HL-60 (cell line): ENCODE data around the gene RCC1.
A peak's percentile ranks its signal among the peaks of the same experiment; 100 is the strongest.
"Not testable (repeated sequence)": the region's sequence is repeated elsewhere in the genome, so short reads cannot be mapped to it uniquely, and the experiment has no call there.

Source experiments
- DNase-seq, 2 experiments: peaks; one replicate each; pipeline ENCODE4 v3.0.0-alpha.2; 2010 to 2020; ENCODE audit warnings: low read depth in 1 of 2, low spot score in 1 of 2
- H3K27ac ChIP-seq: fragments of 250-450 bp; sonication (Bioruptor Pico); replicated peaks from 2 replicates; pipeline ENCODE4 v1.5.1; 2020; ENCODE audit warnings: mild to moderate bottlenecking, moderate library complexity
- H3K27me3 ChIP-seq: fragments of 250-450 bp; sonication (Bioruptor Pico); 2 replicates; pipeline ENCODE4 v1.5.1; 2021; ENCODE audit warnings: mild to moderate bottlenecking, moderate library complexity; ENCODE audit not compliant: insufficient read depth, poor library complexity, severe bottlenecking
- H3K4me3 ChIP-seq: replicated peaks from 2 replicates; pipeline ENCODE4 v1.5.1; 2011; ENCODE audit warnings: mild to moderate bottlenecking, control low read depth, low read length; ENCODE audit not compliant: insufficient read depth
- GABPA ChIP-seq: IDR thresholded peaks from 2 replicates; pipeline ENCODE4 v1.6.1; 2012; ENCODE audit warnings: low read depth
- POLR2AphosphoS5 ChIP-seq: IDR thresholded peaks from 2 replicates; pipeline ENCODE4 v1.6.1; 2012; ENCODE audit warnings: low read depth
- REST ChIP-seq: IDR thresholded peaks from 2 replicates; pipeline ENCODE4 v1.6.1; 2012; ENCODE audit warnings: low read depth; ENCODE audit not compliant: insufficient replicate concordance
- SPI1 ChIP-seq: IDR thresholded peaks from 2 replicates; pipeline ENCODE4 v1.6.1; 2012; ENCODE audit warnings: low read depth, mild to moderate bottlenecking, borderline replicate concordance
- TF ChIP-seq, protein P1 (sequence below): IDR thresholded peaks from one replicate; pipeline ENCODE4 v1.5.1; 2011; ENCODE audit warnings: low read length, control low read depth, inconsistent platforms; ENCODE audit not compliant: insufficient read depth

The RCC1 gene

DNA sequence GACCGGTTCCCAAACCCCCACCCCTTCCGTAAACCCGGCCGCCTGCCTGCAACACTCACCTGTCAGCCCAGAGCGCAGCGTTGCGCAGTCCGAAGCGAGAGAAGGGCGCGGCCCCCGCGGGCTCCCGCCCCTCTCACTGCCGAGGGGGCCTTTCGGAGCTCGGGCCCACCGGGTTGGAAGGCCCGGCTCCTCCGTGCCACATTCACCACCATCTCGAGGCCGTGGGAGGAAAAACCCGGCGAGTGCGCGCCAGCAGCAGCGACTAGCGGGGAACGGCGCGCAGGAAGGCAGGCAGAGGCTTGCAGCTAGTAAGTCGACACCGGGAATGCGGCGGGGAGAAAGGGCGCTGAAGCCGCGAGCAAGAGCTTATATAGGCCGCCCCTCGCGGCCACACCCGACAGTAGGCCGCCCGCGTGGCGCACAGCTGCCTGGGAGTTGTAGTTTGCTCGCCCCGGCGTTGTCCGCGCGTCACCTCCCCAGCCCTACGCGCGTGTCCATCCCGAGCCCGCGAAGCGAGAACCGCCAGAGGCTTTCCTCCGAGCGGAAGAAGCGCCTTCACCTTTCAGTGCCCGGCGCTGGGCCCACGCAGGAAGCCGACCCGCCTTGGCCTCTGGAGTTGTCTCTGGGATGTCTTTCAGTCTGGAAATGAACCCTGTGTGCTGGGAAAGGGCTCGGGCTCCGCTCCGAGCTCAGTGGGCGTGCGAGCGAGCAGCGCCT, 75.8 kb downstream of the RCC1 start:
- peak; percentile 100 for TF ChIP-seq POLR2AphosphoS5
- no peak for TF ChIP-seq GABPA
- peak; percentile 87 for TF ChIP-seq REST
- no peak for TF ChIP-seq SPI1
- TF ChIP-seq, protein P1, sequence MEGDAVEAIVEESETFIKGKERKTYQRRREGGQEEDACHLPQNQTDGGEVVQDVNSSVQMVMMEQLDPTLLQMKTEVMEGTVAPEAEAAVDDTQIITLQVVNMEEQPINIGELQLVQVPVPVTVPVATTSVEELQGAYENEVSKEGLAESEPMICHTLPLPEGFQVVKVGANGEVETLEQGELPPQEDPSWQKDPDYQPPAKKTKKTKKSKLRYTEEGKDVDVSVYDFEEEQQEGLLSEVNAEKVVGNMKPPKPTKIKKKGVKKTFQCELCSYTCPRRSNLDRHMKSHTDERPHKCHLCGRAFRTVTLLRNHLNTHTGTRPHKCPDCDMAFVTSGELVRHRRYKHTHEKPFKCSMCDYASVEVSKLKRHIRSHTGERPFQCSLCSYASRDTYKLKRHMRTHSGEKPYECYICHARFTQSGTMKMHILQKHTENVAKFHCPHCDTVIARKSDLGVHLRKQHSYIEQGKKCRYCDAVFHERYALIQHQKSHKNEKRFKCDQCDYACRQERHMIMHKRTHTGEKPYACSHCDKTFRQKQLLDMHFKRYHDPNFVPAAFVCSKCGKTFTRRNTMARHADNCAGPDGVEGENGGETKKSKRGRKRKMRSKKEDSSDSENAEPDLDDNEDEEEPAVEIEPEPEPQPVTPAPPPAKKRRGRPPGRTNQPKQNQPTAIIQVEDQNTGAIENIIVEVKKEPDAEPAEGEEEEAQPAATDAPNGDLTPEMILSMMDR = no peak
- peak overlapping the region; percentile 67 for H3K4me3 ChIP-seq
- no peaks in the 10 kb centered on the region for H3K27me3 ChIP-seq
- peak; percentile 95 to 97 for DNase-seq
- peak overlapping the region; percentile 87 for H3K27ac ChIP-seq

- Histone ChIP-seq H3K27me3 (no peaks in the 10 kb centered on the region), H3K27ac (peak overlapping the region; percentile 87), H3K4me3 (peak overlapping the region; percentile 67)
- TF ChIP-seq POLR2AphosphoS5 = no peak
- TF ChIP-seq, protein P1 = no peak
- no peak for TF ChIP-seq SPI1
- TF ChIP-seq REST = no peak
- TF ChIP-seq GABPA = no peak
- no peak for DNase-seq
Measured at GRCh38 chr1:28582248-28582615, 76.4 kb downstream of the RCC1 start.

DNA sequence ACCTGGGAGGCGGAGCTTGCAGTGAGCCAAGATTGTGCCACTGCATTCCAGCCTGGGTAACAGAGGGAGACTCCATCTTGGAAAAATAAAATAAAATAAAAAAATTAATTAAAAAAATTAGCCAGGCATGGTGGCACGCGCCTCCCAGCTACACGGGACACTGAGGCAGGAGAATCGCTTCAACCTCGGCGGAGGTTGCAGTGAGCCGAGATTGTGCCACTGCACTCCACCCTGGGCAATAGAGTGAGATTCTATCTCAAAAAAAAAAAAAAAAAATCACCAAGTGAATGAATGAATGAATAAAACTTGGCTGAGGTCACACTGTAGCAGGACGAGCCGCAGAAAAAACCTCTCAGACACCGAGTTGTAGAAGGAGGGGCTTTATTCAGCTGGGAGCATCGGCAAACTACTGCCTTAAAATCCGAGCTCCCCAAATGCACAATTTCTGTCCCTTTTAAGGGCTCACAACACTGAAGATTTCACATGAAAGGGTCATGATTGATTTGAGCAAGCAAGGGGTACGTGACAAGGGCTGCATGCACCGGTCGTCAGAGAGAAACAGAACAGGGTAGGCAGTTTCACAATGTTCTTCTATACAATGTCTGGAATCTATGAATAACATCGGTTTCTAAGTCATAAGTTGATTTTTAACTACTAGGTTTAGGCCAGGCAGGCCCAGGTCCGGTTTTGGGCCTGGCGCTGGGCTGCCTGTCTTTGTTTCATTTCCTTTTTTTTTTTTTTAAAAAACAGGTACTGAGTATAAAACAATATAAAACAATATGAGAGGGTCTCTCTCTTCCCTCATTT, 80.9 kb downstream of the RCC1 start:
- not testable (repeated sequence) for H3K27me3 ChIP-seq, H3K4me3 ChIP-seq, H3K27ac ChIP-seq, DNase-seq
